ENCODE measurements around the gene KIF25.
A peak's percentile ranks its signal among the peaks of the same experiment; 100 is the strongest.

The KIF25 gene

DNA sequence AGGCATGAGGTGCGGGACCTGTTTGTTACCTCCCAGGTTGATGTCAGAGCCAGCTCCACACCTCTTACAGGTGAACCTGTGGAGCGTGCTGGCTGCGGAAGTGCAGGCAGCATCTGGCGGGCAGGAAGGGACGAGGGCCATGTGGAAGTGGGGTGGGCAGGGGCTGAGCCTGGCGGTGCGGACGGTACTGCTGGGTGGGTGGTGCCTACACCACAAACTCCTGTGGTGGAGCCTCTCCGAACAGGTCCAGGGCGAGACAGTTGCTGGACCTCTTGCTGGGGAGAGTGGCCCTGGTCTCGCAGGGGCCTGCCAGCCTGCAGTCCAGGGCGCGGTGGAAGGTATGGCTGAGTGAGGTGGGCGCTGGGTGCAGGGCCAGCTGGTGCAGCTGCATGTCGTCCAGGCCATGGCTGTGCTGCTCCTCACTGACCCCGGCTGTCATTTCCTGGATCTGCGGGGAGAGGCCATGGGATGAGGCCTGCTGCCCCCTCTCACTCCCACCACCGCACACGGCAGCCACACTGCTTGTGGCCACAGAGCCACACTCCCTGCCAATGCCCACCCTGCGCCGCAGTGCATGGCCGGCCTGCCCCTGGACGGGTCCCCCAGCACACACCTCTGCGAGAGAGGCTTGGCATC is 59.5 kb downstream of the KIF25 start:
- H3K4me3 ChIP-seq (replicated peaks in 1 of 2; ENCODE audit: low read depth in 2 of 2, low read length in 2 of 2) = no peak overlapping the region
- TF ChIP-seq, protein P1, sequence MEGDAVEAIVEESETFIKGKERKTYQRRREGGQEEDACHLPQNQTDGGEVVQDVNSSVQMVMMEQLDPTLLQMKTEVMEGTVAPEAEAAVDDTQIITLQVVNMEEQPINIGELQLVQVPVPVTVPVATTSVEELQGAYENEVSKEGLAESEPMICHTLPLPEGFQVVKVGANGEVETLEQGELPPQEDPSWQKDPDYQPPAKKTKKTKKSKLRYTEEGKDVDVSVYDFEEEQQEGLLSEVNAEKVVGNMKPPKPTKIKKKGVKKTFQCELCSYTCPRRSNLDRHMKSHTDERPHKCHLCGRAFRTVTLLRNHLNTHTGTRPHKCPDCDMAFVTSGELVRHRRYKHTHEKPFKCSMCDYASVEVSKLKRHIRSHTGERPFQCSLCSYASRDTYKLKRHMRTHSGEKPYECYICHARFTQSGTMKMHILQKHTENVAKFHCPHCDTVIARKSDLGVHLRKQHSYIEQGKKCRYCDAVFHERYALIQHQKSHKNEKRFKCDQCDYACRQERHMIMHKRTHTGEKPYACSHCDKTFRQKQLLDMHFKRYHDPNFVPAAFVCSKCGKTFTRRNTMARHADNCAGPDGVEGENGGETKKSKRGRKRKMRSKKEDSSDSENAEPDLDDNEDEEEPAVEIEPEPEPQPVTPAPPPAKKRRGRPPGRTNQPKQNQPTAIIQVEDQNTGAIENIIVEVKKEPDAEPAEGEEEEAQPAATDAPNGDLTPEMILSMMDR (IDR thresholded peaks at IDR 0.05; ENCODE audit: low read depth, low read length) = no peak
- DNase-seq (ENCODE audit: low read depth in 2 of 2) = no peak

DNA sequence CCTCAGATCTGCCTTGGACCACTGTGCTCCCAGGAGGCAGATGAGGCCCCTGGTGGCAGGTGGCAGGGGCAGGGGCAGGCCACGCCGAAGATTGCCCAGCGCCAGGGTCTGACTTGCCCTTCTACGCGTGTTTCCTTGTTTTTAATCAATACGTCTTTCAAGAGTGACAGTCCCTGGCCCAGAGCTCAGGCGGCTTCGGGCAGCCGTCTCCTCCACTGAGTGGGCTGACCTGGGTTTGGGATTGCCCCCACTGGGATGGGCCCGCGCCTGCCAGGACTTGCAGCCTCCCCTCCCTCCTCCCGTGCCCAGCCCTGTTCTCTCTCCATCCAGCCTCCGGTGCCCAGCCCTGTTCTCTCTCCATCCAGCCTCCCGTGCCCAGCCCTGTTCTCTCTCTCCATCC is 60.4 kb downstream of the KIF25 start:
- DNase-seq (ENCODE audit: low read depth in 2 of 2) = no peak
- TF ChIP-seq, protein P1 (IDR thresholded peaks at IDR 0.05; ENCODE audit: low read depth, low read length) = no peak
- no peak overlapping the region for H3K4me3 ChIP-seq (replicated peaks in 1 of 2; ENCODE audit: low read depth in 2 of 2, low read length in 2 of 2)

DNA sequence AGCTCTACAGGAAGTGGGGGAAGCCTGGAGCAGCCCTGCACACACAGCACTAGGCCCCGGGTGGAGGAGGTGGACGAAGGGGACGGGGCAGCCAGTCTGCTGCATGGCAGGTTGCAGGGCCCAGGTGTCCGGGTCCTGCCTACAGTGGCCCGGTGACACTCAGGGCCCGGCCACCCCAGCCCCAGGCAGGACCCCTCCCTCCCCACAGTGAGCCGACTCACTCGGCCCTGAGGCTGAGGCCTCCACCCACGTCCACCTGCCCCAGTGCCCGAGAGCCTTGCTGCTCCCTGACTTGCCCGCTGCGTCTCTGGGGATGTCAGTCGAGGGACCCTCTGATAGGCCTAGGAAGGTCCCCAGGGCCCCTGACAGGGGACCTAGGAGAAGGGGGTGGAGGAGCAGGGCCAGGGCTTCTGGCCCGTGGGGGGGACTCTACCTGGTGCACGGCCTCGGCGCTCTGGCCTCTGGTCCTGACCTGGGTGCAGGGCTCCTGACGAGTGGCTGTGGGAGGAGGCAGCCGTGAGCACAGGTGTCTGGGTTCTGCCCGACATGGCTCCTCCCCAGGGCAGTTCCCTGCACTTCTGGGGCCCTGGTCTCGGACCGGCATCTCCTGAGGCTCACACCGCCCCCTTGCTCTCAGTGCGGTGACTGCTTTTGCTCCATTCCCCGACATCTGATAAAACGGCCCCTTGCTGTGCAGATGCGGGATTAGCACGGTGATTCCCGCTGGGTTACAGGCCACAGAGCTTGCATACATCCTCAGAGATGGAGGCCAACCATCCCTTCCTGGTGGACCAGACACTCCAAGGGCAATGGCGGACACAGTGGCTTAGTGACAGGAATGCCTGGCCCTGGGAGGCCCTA is 61.5 kb downstream of the KIF25 start:
- TF ChIP-seq, protein P1 (IDR thresholded peaks at IDR 0.05; ENCODE audit: low read depth, low read length) = no peak
- DNase-seq (ENCODE audit: low read depth in 2 of 2) = no peak
- H3K4me3 ChIP-seq (replicated peaks in 1 of 2; ENCODE audit: low read depth in 2 of 2, low read length in 2 of 2) = no peak overlapping the region

DNA sequence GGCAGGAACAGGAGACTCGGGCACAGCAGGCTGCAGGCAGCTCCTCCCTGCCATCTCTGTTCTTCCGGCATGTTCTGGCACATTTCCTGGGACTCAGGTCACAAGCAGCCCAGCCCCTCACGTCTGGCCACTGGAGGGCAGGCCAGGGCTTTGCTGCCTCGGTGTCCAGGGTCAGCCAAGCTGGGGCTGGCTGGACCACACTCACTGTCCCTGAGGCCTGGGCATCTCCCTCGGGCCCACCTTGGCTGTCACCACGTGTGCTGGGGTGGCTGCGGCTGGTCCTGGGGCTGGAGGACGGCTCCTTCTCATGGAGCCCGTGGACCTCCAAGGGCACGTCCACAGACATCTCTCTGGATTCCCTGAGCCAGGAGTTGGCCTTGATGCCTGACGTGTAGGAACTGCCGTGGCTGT is 63.1 kb downstream of the KIF25 start:
- TF ChIP-seq, protein P1 (IDR thresholded peaks at IDR 0.05; ENCODE audit: low read depth, low read length) = peak; percentile 47
- peak; percentile 38 to 88 for DNase-seq (ENCODE audit: low read depth in 2 of 2)
- no peak overlapping the region for H3K4me3 ChIP-seq (replicated peaks in 1 of 2; ENCODE audit: low read depth in 2 of 2, low read length in 2 of 2)

DNA sequence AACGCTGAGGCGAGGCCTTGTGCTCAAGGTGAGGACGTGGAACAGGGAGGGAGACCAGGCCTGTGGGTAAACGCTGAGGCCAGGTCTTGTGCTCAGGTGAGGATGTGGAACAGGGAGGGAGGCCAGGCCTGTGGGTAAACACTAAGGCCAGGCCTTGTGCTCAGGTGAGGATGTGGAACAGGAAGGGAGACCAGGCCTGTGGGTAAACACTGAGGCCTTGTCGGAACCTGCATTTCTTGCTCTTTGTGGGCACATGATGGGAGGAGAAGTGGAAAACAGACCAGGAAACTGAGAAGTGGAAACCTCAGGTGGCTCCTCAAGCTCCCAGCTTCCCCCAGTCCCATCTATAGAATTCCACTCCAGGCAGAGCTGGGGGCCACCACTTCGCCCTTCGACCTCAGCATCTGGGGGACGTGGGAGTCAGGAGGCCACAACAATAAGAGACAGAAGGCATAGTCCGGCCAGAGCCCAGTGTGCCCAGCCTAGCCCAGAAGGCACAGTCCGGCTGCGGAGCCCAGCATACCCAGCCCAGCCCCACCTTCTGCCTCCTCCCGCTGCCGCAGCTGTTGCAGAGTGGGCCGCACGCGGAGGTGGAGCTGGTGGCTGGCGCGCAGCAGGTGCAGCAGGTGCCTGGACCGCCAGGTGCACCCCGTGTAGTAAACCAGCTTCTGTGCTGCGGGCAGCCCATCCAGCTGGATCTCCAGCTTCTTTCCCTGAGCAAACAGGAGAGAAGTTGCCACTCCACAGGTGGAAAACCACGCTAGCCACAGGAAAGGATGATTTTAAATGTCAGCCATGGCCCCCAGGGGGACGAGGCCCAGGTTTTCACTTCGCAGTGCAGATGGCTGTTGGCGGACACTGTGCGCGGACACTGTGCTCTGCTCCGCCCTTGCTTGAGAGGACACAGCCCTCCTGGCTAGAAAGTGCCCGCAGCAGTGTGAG is 64.1 kb downstream of the KIF25 start:
- DNase-seq (ENCODE audit: low read depth in 2 of 2) = no peak
- TF ChIP-seq, protein P1 (IDR thresholded peaks at IDR 0.05; ENCODE audit: low read depth, low read length) = no peak
- no peak overlapping the region for H3K4me3 ChIP-seq (replicated peaks in 1 of 2; ENCODE audit: low read depth in 2 of 2, low read length in 2 of 2)

All from cardiac fibroblast (primary cell).